ENCODE measurements around the gene SERBP1.
A peak's percentile ranks its signal among the peaks of the same experiment; 100 is the strongest.

Gene SERBP1

GRCh38 chr1:67404212-67404620 lies 26.0 kb downstream of the SERBP1 start:
- DNase-seq, result no peak

- no peak for DNase-seq
Observed at GRCh38 chr1:67401443-67401842, 28.8 kb downstream of the SERBP1 start.

GRCh38 chr1:67400029-67400786 lies 30.0 kb downstream of the SERBP1 start:
- DNase-seq, result peak; percentile 56

- no peak for DNase-seq
Observed at GRCh38 chr1:67399199-67399993, 30.8 kb downstream of the SERBP1 start.

- no peak for DNase-seq
Observed at GRCh38 chr1:67394548-67394947, 35.7 kb downstream of the SERBP1 start.

- no peak for DNase-seq
Observed at GRCh38 chr1:67393737-67394136, 36.5 kb downstream of the SERBP1 start.

- DNase-seq, result no peak
Observed at GRCh38 chr1:67393240-67393639, 37.0 kb downstream of the SERBP1 start.

GRCh38 chr1:67390041-67390887 lies 39.9 kb downstream of the SERBP1 start:
- DNase-seq, result no peak

- no peak for DNase-seq
Observed at GRCh38 chr1:67383999-67384638, 46.1 kb downstream of the SERBP1 start.

GRCh38 chr1:67382292-67382691 lies 47.9 kb downstream of the SERBP1 start:
- no peak for DNase-seq

- DNase-seq, result no peak
Observed at GRCh38 chr1:67381154-67381553, 49.0 kb downstream of the SERBP1 start.

- no peak for DNase-seq
Observed at GRCh38 chr1:67377253-67377652, 52.9 kb downstream of the SERBP1 start.

GRCh38 chr1:67376381-67376780 lies 53.8 kb downstream of the SERBP1 start:
- DNase-seq, result no peak

- no peak for DNase-seq
Observed at GRCh38 chr1:67372898-67373297, 57.3 kb downstream of the SERBP1 start.

GRCh38 chr1:67372136-67372535 lies 58.1 kb downstream of the SERBP1 start:
- DNase-seq, result no peak

- DNase-seq, result no peak
Observed at GRCh38 chr1:67371681-67372080, 58.5 kb downstream of the SERBP1 start.

- no peak for DNase-seq
Observed at GRCh38 chr1:67371043-67371442, 59.2 kb downstream of the SERBP1 start.

GRCh38 chr1:67368046-67368514 lies 62.1 kb downstream of the SERBP1 start:
- DNase-seq, result no peak

- no peak for DNase-seq
Observed at GRCh38 chr1:67367370-67368045, 62.7 kb downstream of the SERBP1 start.

- DNase-seq, result no peak
Observed at GRCh38 chr1:67361641-67362040, 68.6 kb downstream of the SERBP1 start.

GRCh38 chr1:67359592-67359991 lies 70.6 kb downstream of the SERBP1 start:
- no peak for DNase-seq
